IPS-18a (cell line): ENCODE data around the gene CAPN9.
"Not testable (repeated sequence)": the region's sequence is repeated elsewhere in the genome, so short reads cannot be mapped to it uniquely, and the experiment has no call there.

Experiments
- H3K27ac ChIP-seq: one replicate; pipeline ENCODE4 v1.5.1; 2013; ENCODE audit warnings: low read length
- H3K27me3 ChIP-seq: one replicate; pipeline ENCODE4 v1.6.1; 2013; ENCODE audit warnings: mild to moderate bottlenecking, low read length; ENCODE audit not compliant: control insufficient read depth, insufficient read depth
- H3K36me3 ChIP-seq: one replicate; pipeline ENCODE4 v1.6.1; 2013; ENCODE audit warnings: low read depth, low read length; ENCODE audit not compliant: control insufficient read depth
- H3K4me1 ChIP-seq: one replicate; pipeline ENCODE4 v1.6.1; 2013; ENCODE audit warnings: low read depth, low read length; ENCODE audit not compliant: control insufficient read depth
- H3K4me3 ChIP-seq: one replicate; pipeline ENCODE4 v1.5.1; 2013; ENCODE audit warnings: low read length
- H3K9ac ChIP-seq: one replicate; pipeline ENCODE4 v1.6.1; 2013; ENCODE audit warnings: mild to moderate bottlenecking, low read length, moderate library complexity
- H3K9me3 ChIP-seq: one replicate; pipeline ENCODE4 v1.6.1; 2013; ENCODE audit warnings: low read depth, low read length; ENCODE audit not compliant: control insufficient read depth

CAPN9 gene

DNA sequence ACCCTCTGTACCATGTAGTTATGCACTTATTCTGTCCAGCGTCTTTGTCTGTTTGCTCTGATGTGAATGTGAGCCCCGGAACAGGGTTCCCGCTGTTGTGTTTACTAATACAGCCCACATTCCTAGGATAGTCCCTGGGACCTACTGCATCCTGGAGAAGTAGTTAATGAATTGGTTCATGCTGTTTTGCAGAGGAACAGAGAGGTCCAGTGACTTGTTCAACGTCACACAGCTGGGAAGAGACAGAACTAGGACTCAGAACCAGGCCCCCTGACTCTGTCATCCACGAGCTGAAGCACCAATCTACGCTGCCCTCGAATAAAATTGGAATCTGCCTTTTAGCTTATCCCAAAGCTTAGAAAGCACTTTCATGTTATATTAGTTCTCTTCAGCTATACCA, 34.0 kb upstream of the CAPN9 start:
- Histone ChIP-seq H3K27ac (no peak overlapping the region), H3K9ac (no peak overlapping the region), H3K27me3 (no peaks in the 10 kb centered on the region), H3K36me3 (no peaks in the 10 kb centered on the region), H3K4me3 (no peak overlapping the region), H3K4me1 (no peaks in the 10 kb centered on the region), H3K9me3 (no peaks in the 10 kb centered on the region)

DNA sequence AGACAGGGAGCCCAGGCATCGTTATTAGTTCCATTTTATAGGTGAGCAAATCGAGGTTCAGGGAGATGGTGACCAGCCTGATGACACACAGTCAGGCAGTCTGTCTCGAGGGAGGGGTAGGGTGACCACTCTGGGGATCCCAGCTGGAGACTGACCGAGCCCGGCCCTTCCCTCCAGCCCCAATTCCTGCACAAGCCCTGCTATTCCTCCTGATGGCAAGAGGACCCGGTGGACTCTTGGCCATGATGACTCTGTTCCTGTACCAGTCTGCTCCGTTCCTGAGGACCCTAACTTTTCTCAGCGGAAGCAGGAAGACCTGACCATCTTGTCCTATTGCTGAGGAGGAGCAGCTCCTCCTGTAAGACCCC, 33.7 kb upstream of the CAPN9 start:
- Histone ChIP-seq H3K4me3 (no peak overlapping the region), H3K27ac (no peak overlapping the region), H3K9me3 (no peaks in the 10 kb centered on the region), H3K9ac (no peak overlapping the region), H3K27me3 (no peaks in the 10 kb centered on the region), H3K4me1 (no peaks in the 10 kb centered on the region), H3K36me3 (no peaks in the 10 kb centered on the region)

DNA sequence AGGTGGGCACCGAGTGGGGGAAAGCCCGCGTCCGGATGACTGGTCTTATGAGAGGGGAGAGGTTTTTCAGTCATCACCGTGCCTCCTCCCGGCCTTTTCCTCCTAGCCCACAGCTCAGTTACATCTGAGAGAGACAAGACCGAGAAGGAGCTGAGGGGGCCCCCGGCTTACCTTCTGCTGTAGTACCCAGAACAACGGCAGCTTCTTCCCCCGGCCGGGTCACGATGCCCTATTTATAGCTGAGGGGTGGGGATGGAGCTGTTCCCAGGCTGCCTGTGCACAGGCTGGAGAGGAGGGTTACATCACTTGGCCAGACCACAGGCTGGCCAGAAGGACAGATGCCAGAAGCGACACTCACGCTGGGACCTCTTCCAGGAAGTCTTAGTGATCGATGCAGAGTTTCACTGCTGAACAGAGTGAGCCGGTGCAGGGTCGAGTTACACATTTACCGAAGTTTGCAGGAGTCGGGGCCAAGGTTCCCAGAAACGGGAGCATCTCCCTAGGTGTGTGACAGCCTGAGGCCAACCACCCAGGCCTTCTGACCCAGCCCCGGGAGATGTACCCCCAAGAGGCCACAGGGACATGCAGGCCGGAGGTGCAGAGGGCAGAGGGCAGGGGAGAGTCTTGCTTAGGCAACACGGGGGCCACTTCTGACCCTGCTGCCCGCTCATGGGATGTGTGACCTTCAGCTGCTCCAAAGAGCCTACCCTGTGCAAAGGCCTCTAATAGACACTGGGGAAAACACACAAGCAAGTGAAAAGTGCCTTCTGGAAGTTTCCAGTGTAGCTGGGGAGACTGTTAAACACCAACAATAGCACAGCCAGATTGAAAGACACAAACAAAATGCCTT, 33.0 kb upstream of the CAPN9 start, which contains the start of gene AGT:
Gene AGT, minus strand, starts transcription at position 208 of the 850 bp plus-strand sequence. CDS start 3,299 bp downstream, outside the sequence.
- Histone ChIP-seq H3K36me3 (no peaks in the 10 kb centered on the region), H3K9me3 (no peaks in the 10 kb centered on the region), H3K9ac (no peak within 1 kb of the TSS), H3K4me3 (no peak within 1 kb of the TSS), H3K27ac (no peak within 1 kb of the TSS), H3K27me3 (no peaks in the 10 kb centered on the region), H3K4me1 (no peaks in the 10 kb centered on the region)

DNA sequence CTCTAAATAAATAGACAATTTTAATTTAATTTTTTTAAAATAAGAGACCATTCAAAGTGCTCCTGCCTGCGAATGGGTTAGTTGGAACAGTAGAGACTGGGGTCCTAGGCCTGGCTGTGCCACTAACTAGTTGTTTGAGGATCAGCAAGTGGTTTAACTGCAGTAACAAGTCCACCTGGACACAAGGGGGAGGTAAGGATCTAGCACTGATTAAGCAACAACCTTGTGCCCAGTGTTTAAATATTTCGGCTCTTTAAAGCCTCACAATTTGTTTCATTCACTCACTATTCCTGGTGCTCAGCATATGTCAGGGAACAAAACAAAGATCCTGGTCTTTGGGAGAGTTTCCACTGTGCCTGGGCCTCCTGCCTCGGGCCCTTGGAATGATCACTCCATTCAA, 31.7 kb upstream of the CAPN9 start:
- Histone ChIP-seq H3K27ac (no peak overlapping the region), H3K27me3 (no peaks in the 10 kb centered on the region), H3K4me1 (no peaks in the 10 kb centered on the region), H3K9ac (no peak overlapping the region), H3K36me3 (no peaks in the 10 kb centered on the region), H3K9me3 (no peaks in the 10 kb centered on the region), H3K4me3 (no peak overlapping the region)

DNA sequence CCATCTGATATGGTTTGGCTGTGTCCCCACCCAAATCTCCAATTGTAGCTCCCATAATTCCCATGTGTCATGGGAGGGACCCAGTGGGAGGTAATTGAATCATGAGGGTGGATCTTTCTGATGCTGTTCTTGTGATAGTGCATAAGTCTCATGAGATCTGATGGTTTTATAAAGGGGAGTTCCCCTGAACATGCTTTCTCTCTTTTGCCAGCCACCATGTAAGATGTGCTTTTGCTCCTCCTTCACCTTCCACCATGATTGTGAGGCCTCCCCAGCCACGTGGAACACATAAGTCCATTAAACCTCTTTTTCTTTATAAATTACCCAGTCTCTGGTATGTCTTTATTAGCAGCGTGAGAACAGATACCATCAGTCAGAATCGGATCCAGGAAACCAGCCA, 30.7 kb upstream of the CAPN9 start:
- not testable (repeated sequence) for H3K4me1 ChIP-seq, H3K27ac ChIP-seq, H3K9me3 ChIP-seq, H3K9ac ChIP-seq, H3K27me3 ChIP-seq, H3K4me3 ChIP-seq, H3K36me3 ChIP-seq

DNA sequence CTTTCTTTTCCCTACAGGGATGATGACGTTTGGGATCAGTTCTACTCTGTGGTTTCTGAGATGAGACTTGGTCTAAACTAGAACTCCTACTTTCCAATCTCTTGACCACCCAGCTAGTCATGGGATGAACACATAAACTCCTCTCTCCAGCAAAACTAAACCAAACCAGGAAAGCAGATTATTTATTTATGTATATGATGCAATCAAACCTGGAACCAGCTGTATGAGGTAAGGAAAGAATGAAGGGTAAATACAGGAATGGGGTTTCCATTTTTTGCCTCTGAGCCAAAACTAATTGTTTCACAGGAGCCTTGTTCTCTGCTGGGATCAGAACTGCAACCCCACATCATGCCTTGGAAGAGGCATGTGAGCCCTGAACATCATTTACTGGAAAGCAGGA, 29.9 kb upstream of the CAPN9 start:
- Histone ChIP-seq H3K36me3 (no peaks in the 10 kb centered on the region), H3K9ac (no peak overlapping the region), H3K27me3 (no peaks in the 10 kb centered on the region), H3K27ac (no peak overlapping the region), H3K9me3 (no peaks in the 10 kb centered on the region), H3K4me1 (no peaks in the 10 kb centered on the region), H3K4me3 (no peak overlapping the region)

DNA sequence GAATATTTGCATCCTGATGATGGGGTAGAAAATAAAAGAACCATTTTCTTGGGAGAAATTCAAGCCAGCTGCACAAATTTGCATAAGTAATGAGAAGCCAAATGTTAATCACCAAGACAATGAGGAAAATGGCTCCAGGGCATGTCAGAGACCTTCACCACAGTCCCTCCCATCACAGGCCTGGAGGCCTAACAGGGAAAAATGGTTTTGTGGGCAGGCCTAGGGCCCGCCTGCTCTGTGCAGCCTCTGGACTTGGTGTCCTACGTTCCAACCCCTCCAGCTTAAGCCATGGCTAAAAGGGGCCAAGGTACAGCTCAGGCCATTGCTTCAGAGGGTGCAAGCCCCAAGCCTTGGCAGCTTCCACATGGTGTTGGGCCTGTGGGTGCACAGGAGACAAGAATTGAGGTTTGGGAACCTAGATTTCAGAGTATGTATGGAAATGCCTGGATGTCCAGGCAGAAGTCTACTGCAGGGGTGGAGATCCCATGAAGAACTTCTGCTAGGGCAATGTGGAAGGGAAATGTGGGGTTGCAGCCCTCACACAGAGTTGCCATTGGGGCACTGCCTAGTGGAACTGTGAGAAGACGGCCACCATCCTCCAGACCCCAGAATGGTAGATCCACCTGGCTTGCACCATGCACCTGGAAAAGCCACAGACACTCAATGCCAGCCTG, 25.2 kb upstream of the CAPN9 start:
- H3K27ac ChIP-seq, H3K9me3 ChIP-seq, H3K36me3 ChIP-seq, H3K27me3 ChIP-seq, H3K4me1 ChIP-seq, H3K9ac ChIP-seq, H3K4me3 ChIP-seq: not testable (repeated sequence)

DNA sequence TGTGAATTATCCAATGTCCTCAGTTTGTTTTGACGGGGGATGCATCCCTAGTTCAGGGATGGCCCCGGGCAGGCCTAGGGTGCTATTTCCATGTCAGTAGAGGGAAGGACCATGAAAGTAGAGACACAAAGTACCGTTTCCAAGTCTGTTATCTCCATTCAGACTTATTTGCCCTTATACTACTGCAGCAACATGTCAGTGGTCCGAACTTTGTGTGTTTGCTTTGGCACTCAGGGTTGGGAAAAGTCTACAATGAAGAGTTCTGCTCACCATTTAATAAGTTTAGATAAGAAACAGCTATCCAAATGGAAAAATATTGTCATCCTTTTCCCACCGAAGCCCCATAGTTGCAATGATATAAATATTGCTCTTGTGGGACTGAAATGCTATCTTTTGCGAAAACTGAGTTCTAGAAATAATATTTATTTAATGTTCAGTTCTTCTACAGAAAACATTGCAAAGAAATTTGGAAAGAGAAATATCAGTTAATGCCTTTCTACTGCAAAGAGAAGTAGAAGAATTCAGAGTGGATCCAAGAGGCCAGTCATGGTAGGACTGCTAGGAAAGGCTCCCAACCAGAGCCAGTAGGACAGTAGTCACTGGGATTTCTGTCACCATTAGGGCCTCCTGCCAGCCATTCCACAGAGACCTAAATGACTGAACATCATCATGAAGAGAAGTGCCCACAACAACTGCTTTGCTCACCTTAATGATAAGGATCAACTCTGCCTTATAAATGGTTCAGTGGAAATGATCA, 21.8 kb upstream of the CAPN9 start:
- no peaks in the 10 kb centered on the region for H3K9me3 ChIP-seq
- H3K36me3 ChIP-seq = no peaks in the 10 kb centered on the region
- no peaks in the 10 kb centered on the region for H3K27me3 ChIP-seq
- H3K4me1 ChIP-seq = peaks cover 11% of the 10 kb centered on the region
- H3K4me3 ChIP-seq = no peak overlapping the region
- no peak overlapping the region for H3K9ac ChIP-seq
- no peak overlapping the region for H3K27ac ChIP-seq

DNA sequence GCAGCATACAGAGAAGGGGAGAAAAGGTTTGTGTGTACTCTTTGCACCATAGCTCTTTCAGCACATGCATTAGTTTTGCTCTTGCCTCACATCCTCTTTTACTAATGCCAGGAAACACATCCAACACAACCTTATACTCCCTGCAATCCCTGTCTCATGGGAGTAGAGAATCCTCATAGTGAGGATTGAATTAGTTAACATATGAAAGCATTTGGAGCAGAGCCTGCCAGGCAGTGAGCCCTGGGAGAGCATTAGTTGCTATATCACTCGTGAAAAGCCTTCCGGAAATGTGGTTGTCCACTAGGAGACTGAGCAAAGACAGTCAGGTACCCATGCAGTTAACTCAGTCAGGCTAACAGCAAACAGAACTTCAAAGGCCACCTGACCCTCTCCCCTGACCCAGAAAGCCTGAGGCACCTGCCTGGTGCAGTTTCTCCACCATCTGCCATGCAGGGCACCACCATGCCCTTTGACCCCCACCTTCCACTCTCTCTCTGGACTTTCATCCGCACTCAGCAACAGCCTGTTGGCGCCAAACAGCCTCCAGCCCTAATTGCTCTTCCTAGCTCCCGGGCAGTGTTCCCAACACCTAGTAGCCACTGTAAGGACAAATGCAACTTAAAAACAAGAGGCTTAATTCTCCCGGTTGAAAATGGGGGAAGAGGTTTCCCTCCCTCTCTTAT, 18.3 kb upstream of the CAPN9 start:
- H3K9me3 ChIP-seq = no peaks in the 10 kb centered on the region

DNA sequence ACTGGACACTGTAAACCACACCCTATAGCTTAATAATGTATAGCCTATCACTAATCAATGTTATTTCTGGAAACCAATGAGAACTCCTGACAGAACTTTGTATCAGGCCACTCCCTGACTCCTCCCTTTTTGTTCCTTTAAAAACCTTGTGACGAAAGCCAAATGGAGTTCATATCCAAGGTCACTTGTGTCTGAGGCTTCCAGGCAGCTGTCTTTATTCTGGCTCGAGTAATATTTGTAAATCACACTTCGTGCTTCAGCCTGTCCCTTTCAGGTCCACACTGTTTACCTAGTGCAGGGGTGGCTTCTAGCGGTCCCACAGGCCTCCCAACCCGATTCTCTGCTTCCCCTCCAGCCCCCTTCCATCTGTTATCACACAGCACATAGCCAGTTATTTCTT, 16.2 kb upstream of the CAPN9 start:
- Histone ChIP-seq H3K27ac (no peak overlapping the region), H3K4me1 (peaks cover 11% of the 10 kb centered on the region), H3K27me3 (no peaks in the 10 kb centered on the region), H3K9ac (no peak overlapping the region), H3K4me3 (no peak overlapping the region), H3K9me3 (no peaks in the 10 kb centered on the region), H3K36me3 (no peaks in the 10 kb centered on the region)

More for the DNA sequence above, 18.3 kb upstream of the CAPN9 start:
- no peaks in the 10 kb centered on the region for H3K36me3 ChIP-seq
- peaks cover 11% of the 10 kb centered on the region for H3K4me1 ChIP-seq
- no peaks in the 10 kb centered on the region for H3K27me3 ChIP-seq
- H3K4me3 ChIP-seq = no peak overlapping the region
- no peak overlapping the region for H3K9ac ChIP-seq
- H3K27ac ChIP-seq = no peak overlapping the region

DNA sequence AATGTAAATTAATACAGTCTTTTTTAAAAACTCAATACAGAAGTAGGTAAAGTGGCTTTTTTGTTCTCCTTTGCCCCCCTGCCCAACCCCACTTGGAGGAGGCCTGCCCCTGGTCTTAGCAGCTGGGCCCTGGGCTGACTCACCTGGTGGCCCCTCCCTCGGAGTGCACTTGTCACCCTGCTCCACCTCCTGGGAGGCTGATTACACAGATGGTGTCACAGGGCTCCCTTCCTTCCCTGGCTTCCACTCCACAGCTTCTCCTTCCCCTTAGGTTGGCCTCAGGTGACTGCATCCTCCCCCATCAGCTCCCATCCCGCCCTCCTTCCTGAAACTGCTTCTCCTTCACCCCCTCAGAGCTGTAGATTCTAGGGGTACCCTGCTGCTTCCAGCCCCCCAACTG, 11.7 kb upstream of the CAPN9 start:
- H3K4me1 ChIP-seq = no peaks in the 10 kb centered on the region
- H3K9me3 ChIP-seq = no peaks in the 10 kb centered on the region
- H3K27ac ChIP-seq = no peak overlapping the region
- H3K36me3 ChIP-seq = no peaks in the 10 kb centered on the region
- no peaks in the 10 kb centered on the region for H3K27me3 ChIP-seq
- H3K9ac ChIP-seq = no peak overlapping the region
- H3K4me3 ChIP-seq = no peak overlapping the region
